GM12878 (cell line): ENCODE results near the gene ZNF761. TPM values are rescaled to one million over a fixed set of nuclear protein-coding genes. Genes with fewer than 3 reads are reported as not detected.

Experiments
- ATAC-seq: fragments of 200-7000 bp; cut with Tn5 transposase; 3 replicates; pipeline ENCODE4 v1.9.1; 2020; ENCODE audit warnings: mild to moderate bottlenecking, moderate library complexity
- BruUV-seq: library from RNA; stranded (reverse); fragments of 400-500 nt; replicated peaks from 2 replicates; lab custom pipeline; 2021; lab: Mats Ljungman, UMichigan
- CTCF ChIA-PET: fragments of 300-600 bp; sonication (Branson Sonifier 250); formaldehyde crosslinking; extraction: SDS; loops from one replicate; lab custom pipeline; 2021; ENCODE audit warnings: inconsistent platforms; lab: Yijun Ruan, JAX
- POLR2A ChIA-PET: fragments of 350-600 bp; formaldehyde crosslinking; extraction: SDS; loops from one replicate; lab custom pipeline; 2021; ENCODE audit warnings: inconsistent platforms; lab: Charles Lee
- RAD21 ChIA-PET: fragments of 300-600 bp; sonication (Branson Sonifier 250); formaldehyde crosslinking; loops from one replicate; lab custom pipeline; 2023; ENCODE audit warnings: antibody characterized with exemption; ENCODE audit not compliant: unreplicated experiment; lab: Charles Lee
- SMC1A ChIA-PET: fragments of 300-600 bp; sonication (Branson Sonifier 250); formaldehyde crosslinking; loops from one replicate; lab custom pipeline; 2023; ENCODE audit not compliant: unreplicated experiment, uncharacterized antibody; lab: Charles Lee
- DNase-seq: peaks from one replicate; pipeline ENCODE4 v3.0.0-alpha.2; 2011; ENCODE audit warnings: low read depth, low spot score
- FAIRE-seq: peaks from 3 replicates; lab custom pipeline; 2011; peaks lifted over from hg19 to GRCh38; lab: Jason Lieb, UNC
- H2AFZ ChIP-seq: 2 replicates; pipeline ENCODE4 v1.6.0; 2011; ENCODE audit warnings: low read depth, low read length, control low read depth; ENCODE audit not compliant: control insufficient read depth
- H3K27ac ChIP-seq: 2 replicates; pipeline ENCODE4 v1.5.1; 2011; ENCODE audit warnings: control low read depth; ENCODE audit not compliant: control insufficient read depth, insufficient read depth
- H3K27me3 ChIP-seq, 2 experiments: replicated peaks in 1 of 2; 2 replicates each; pipeline versions ENCODE4 v1.6.0 to v1.6.1; 2011; ENCODE audit warnings: low read length in 1 of 2; ENCODE audit not compliant: control insufficient read depth in 2 of 2, insufficient read depth in 2 of 2
- H3K36me3 ChIP-seq, 2 experiments: 2 replicates each; pipeline ENCODE4 v1.5.1; 2011; ENCODE audit warnings: low read length in 1 of 2; ENCODE audit not compliant: control insufficient read depth in 2 of 2, insufficient read depth in 2 of 2
- H3K4me1 ChIP-seq: 2 replicates; pipeline ENCODE4 v1.6.1; 2011; ENCODE audit warnings: mild to moderate bottlenecking, low read length, moderate library complexity, mixed read lengths; ENCODE audit not compliant: control insufficient read depth, insufficient read depth
- H3K4me2 ChIP-seq: 2 replicates; pipeline ENCODE4 v1.6.0; 2011; ENCODE audit warnings: control low read depth; ENCODE audit not compliant: control insufficient read depth, insufficient read depth
- H3K4me3 ChIP-seq: fragments of 200-600 bp; sonication (generic); 2 replicates; pipeline ENCODE4 v1.5.1; 2016
- H3K79me2 ChIP-seq: 2 replicates; pipeline ENCODE4 v1.6.0; 2011; ENCODE audit warnings: low read length; ENCODE audit not compliant: control insufficient read depth, insufficient read depth
- H3K9ac ChIP-seq: 2 replicates; pipeline ENCODE4 v1.8.0; 2011; ENCODE audit warnings: low read length, control low read depth, mixed read lengths; ENCODE audit not compliant: control insufficient read depth, insufficient read depth
- H3K9me3 ChIP-seq: replicated peaks from 3 replicates; pipeline ENCODE4 v1.5.1; 2011; ENCODE audit warnings: mild to moderate bottlenecking, low read length; ENCODE audit not compliant: control insufficient read depth, insufficient read depth
- H4K20me1 ChIP-seq: 2 replicates; pipeline ENCODE4 v1.6.0; 2011; ENCODE audit not compliant: control insufficient read depth, insufficient read depth
- CHD2 ChIP-seq: IDR thresholded peaks from 2 replicates; pipeline ENCODE4 v1.6.1; 2011; ENCODE audit warnings: low read depth, low read length, improper control_type of control experiment, borderline replicate concordance
- EZH2 ChIP-seq: IDR thresholded peaks from 2 replicates; pipeline ENCODE4 v1.6.1; 2012; ENCODE audit warnings: low read depth, mild to moderate bottlenecking, control low read depth, inconsistent platforms, low read length, borderline replicate concordance; ENCODE audit not compliant: control insufficient read depth
- HDAC6 ChIP-seq: fragments of 200-600 bp; sonication (generic); IDR thresholded peaks from one replicate; pipeline ENCODE4 v1.8.0; 2017; ENCODE audit warnings: antibody characterized with exemption; ENCODE audit not compliant: unreplicated experiment
- IRF4 ChIP-seq: IDR thresholded peaks from 2 replicates; pipeline ENCODE4 v1.6.1; 2011; ENCODE audit warnings: low read depth, low read length
- MTA3 ChIP-seq: IDR thresholded peaks from 2 replicates; pipeline ENCODE4 v1.6.1; 2012; ENCODE audit warnings: low read length, inconsistent platforms, borderline replicate concordance
- MXI1 ChIP-seq: fragments of 150-350 bp; IDR thresholded peaks from 2 replicates; pipeline ENCODE4 v1.6.1; 2011; ENCODE audit warnings: low read depth, mild to moderate bottlenecking, inconsistent platforms, low read length, improper control_type of control experiment
- NFXL1 ChIP-seq: fragments of 450-650 bp; IDR thresholded peaks from 2 replicates; pipeline ENCODE4 v1.6.1; 2017; ENCODE audit warnings: antibody characterized with exemption, mild to moderate bottlenecking, borderline replicate concordance
- NFYB ChIP-seq: IDR thresholded peaks from 2 replicates; pipeline ENCODE4 v1.6.1; 2011; ENCODE audit warnings: low read depth, mild to moderate bottlenecking, low read length, improper control_type of control experiment, moderate library complexity; ENCODE audit not compliant: insufficient read depth
- NR2F1 ChIP-seq: fragments of 450-650 bp; conservative IDR thresholded peaks from 2 replicates; pipeline ENCODE4 v1.6.1; 2017; ENCODE audit warnings: mild to moderate bottlenecking
- POLR2AphosphoS2 ChIP-seq: IDR thresholded peaks from 2 replicates; pipeline ENCODE4 v1.6.1; 2011; ENCODE audit warnings: low read depth, mild to moderate bottlenecking, low read length, improper control_type of control experiment, moderate library complexity
- POLR2AphosphoS5 ChIP-seq: IDR thresholded peaks from 2 replicates; pipeline ENCODE4 v1.6.1; 2011; ENCODE audit warnings: mild to moderate bottlenecking, low read length, inconsistent platforms
- SIX5 ChIP-seq: IDR thresholded peaks from 2 replicates; pipeline ENCODE4 v1.6.1; 2011; ENCODE audit warnings: mild to moderate bottlenecking, low read depth, low read length, moderate library complexity; ENCODE audit not compliant: severe bottlenecking
- SPI1 ChIP-seq: IDR thresholded peaks from 2 replicates; pipeline ENCODE4 v1.6.1; 2011; ENCODE audit warnings: low read depth, mild to moderate bottlenecking, low read length, moderate library complexity, borderline replicate concordance; ENCODE audit not compliant: insufficient read depth
- ZNF217 ChIP-seq: fragments of 450-650 bp; IDR thresholded peaks from 2 replicates; pipeline ENCODE4 v1.6.1; 2017; ENCODE audit warnings: antibody characterized with exemption, mild to moderate bottlenecking
- WGBS: methylation state at CpG from one replicate; pipeline ENCODE4 v1.1.6; 2016; ENCODE audit warnings: low lambda C conversion rate; ENCODE audit not compliant: insufficient replicate concordance, insufficient coverage; ENCODE audit errors: missing lambda C conversion rate; 5-methylcytosine and 5-hydroxymethylcytosine counted together
- in situ Hi-C: fragments of 300-500 bp; cut with MboI; formaldehyde crosslinking; loops from 9 replicates; pipeline ENCODE4 v1.14.3; 2018; ENCODE audit warnings: mixed read lengths
- intact Hi-C: fragments of 100-400 bp; cut with micrococcal nuclease; formaldehyde crosslinking; loops from one replicate; pipeline ENCODE4 v1.14.2; 2022; ENCODE audit not compliant: unreplicated experiment
- polyA plus RNA-seq, 11 experiments: library from polyadenylated mRNA; depleted of rRNA in 4 of 11; unstranded in 6 of 11; stranded (reverse) in 5 of 11; fragments of >200 nt; fragmentation: Nextera tagmentation in 4 of 11; fragmentation: Illumina TruSeq in 1 of 11; extraction: Ambion mirVana in 4 of 11; extraction: Trizol in 1 of 11; gene quantifications; 1 replicate in 1 of 11; 2 replicates in 10 of 11; pipeline versions ENCODE4 v1.2.1 to v1.2.3, GENCODE V29; 2011 to 2016; ENCODE audit warnings: inconsistent platforms in 2 of 11, missing spikeins in 2 of 11, low read depth in 1 of 11
- total RNA-seq, 4 experiments: library from RNA; depleted of rRNA in 3 of 4; stranded (reverse); fragments of >200 nt in 3 of 4; fragmentation: Illumina TruSeq in 1 of 4; extraction: Trizol in 1 of 4; gene quantifications; 2 replicates each; pipeline versions ENCODE4 v1.2.1 to v1.2.3, GENCODE V29; 2013 to 2021
- TF ChIP-seq, protein P1 (sequence below): fragments of 450-650 bp; IDR thresholded peaks from 2 replicates; pipeline ENCODE4 v1.6.1; 2014; ENCODE audit warnings: mild to moderate bottlenecking
- TF ChIP-seq, protein P2 (sequence below): IDR thresholded peaks from 2 replicates; pipeline ENCODE4 v1.6.1; 2011; ENCODE audit warnings: low read depth, mild to moderate bottlenecking, low read length, moderate library complexity, borderline replicate concordance; ENCODE audit errors: extremely low read depth
- TF ChIP-seq, protein P3 (sequence below): IDR thresholded peaks from 2 replicates; pipeline ENCODE4 v1.6.1; 2012; ENCODE audit warnings: low read length, inconsistent platforms
- TF ChIP-seq, protein P4 (sequence below): IDR thresholded peaks from 2 replicates; pipeline ENCODE4 v1.6.1; 2012; ENCODE audit warnings: improper control_type of control experiment, low read depth, low read length; ENCODE audit not compliant: insufficient replicate concordance

The ZNF761 gene
- total and polyA plus RNA-seq, 10 of the 15 experiments (the other 5 are each of a cell fraction or from before 2014, with no cell fraction given) = 7.9 to 22.7 (median 10.6) TPM

DNA sequence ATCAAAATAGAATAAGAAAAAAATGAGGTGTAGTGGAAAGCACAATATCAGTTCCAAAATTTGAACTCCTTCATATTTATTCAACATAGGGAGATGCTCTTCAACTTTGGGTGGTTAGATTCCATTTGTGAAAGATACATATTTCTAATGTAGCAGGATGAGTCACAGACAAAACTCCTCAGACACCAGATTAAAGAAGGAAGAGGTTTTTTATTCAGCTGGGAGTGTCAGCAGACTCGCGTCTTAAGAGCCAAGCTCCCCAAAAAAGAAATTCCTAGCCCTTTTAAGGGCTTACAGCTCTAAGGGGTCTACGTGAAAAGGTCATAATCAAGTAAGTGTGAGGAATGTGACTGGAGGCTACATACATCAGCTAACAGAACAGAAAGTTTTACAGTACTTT is 43.6 kb upstream of the ZNF761 start:
- Histone ChIP-seq H3K27me3 (no peaks in the 10 kb centered on the region), H3K4me1 (no peaks in the 10 kb centered on the region), H4K20me1 (no peaks in the 10 kb centered on the region), H3K9ac (no peak overlapping the region), H3K27ac (no peak overlapping the region), H3K4me3 (no peak overlapping the region), H3K4me2 (no peak overlapping the region), H3K36me3 (no peaks in the 10 kb centered on the region), H3K9me3 (peaks cover 5% of the 10 kb centered on the region), H3K79me2 (no peaks in the 10 kb centered on the region), H2AFZ (no peak overlapping the region)
- ChIA-PET SMC1A (interaction anchor here (0.7 kb wide), 1 partner anchor 38 kb away, joined by 3 read pairs; no protein-coding TSS in a partner anchor), CTCF (no interaction called here), POLR2A (no interaction called here), RAD21 (no interaction called here)
- intact Hi-C loops (no loop called here), in situ Hi-C loops (no loop called here)
- 98% methylated on average over 3 of the region's 3 CpGs for WGBS
- DNase-seq = no peak
- FAIRE-seq = no peak
- no TSS peak for BruUV-seq
- ATAC-seq = no peak
- TF ChIP-seq MTA3 (no peak), POLR2AphosphoS5 (no peak), SPI1 (no peak), MXI1 (no peak), HDAC6 (no peak), NR2F1 (no peak), EZH2 (no peak), IRF4 (no peak), NFYB (no peak), ZNF217 (no peak), SIX5 (no peak), CHD2 (no peak), POLR2AphosphoS2 (no peak), NFXL1 (no peak)
- TF ChIP-seq, protein P1, sequence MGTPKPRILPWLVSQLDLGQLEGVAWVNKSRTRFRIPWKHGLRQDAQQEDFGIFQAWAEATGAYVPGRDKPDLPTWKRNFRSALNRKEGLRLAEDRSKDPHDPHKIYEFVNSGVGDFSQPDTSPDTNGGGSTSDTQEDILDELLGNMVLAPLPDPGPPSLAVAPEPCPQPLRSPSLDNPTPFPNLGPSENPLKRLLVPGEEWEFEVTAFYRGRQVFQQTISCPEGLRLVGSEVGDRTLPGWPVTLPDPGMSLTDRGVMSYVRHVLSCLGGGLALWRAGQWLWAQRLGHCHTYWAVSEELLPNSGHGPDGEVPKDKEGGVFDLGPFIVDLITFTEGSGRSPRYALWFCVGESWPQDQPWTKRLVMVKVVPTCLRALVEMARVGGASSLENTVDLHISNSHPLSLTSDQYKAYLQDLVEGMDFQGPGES = no peak
- TF ChIP-seq, protein P2, sequence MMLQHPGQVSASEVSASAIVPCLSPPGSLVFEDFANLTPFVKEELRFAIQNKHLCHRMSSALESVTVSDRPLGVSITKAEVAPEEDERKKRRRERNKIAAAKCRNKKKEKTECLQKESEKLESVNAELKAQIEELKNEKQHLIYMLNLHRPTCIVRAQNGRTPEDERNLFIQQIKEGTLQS = no peak
- TF ChIP-seq, protein P3, sequence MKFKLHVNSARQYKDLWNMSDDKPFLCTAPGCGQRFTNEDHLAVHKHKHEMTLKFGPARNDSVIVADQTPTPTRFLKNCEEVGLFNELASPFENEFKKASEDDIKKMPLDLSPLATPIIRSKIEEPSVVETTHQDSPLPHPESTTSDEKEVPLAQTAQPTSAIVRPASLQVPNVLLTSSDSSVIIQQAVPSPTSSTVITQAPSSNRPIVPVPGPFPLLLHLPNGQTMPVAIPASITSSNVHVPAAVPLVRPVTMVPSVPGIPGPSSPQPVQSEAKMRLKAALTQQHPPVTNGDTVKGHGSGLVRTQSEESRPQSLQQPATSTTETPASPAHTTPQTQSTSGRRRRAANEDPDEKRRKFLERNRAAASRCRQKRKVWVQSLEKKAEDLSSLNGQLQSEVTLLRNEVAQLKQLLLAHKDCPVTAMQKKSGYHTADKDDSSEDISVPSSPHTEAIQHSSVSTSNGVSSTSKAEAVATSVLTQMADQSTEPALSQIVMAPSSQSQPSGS = no peak
- TF ChIP-seq, protein P4, sequence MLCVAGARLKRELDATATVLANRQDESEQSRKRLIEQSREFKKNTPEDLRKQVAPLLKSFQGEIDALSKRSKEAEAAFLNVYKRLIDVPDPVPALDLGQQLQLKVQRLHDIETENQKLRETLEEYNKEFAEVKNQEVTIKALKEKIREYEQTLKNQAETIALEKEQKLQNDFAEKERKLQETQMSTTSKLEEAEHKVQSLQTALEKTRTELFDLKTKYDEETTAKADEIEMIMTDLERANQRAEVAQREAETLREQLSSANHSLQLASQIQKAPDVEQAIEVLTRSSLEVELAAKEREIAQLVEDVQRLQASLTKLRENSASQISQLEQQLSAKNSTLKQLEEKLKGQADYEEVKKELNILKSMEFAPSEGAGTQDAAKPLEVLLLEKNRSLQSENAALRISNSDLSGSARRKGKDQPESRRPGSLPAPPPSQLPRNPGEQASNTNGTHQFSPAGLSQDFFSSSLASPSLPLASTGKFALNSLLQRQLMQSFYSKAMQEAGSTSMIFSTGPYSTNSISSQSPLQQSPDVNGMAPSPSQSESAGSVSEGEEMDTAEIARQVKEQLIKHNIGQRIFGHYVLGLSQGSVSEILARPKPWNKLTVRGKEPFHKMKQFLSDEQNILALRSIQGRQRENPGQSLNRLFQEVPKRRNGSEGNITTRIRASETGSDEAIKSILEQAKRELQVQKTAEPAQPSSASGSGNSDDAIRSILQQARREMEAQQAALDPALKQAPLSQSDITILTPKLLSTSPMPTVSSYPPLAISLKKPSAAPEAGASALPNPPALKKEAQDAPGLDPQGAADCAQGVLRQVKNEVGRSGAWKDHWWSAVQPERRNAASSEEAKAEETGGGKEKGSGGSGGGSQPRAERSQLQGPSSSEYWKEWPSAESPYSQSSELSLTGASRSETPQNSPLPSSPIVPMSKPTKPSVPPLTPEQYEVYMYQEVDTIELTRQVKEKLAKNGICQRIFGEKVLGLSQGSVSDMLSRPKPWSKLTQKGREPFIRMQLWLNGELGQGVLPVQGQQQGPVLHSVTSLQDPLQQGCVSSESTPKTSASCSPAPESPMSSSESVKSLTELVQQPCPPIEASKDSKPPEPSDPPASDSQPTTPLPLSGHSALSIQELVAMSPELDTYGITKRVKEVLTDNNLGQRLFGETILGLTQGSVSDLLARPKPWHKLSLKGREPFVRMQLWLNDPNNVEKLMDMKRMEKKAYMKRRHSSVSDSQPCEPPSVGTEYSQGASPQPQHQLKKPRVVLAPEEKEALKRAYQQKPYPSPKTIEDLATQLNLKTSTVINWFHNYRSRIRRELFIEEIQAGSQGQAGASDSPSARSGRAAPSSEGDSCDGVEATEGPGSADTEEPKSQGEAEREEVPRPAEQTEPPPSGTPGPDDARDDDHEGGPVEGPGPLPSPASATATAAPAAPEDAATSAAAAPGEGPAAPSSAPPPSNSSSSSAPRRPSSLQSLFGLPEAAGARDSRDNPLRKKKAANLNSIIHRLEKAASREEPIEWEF = no peak
